ENCODE data around the gene WIZ. TPM values are rescaled to one million over a fixed set of nuclear protein-coding genes. Genes with fewer than 3 reads are reported as not detected.

WIZ gene
- total and polyA plus RNA-seq, 2 of the 4 experiments (the other 2 are of a cell fraction): 0.90 to 27.1 TPM

DNA sequence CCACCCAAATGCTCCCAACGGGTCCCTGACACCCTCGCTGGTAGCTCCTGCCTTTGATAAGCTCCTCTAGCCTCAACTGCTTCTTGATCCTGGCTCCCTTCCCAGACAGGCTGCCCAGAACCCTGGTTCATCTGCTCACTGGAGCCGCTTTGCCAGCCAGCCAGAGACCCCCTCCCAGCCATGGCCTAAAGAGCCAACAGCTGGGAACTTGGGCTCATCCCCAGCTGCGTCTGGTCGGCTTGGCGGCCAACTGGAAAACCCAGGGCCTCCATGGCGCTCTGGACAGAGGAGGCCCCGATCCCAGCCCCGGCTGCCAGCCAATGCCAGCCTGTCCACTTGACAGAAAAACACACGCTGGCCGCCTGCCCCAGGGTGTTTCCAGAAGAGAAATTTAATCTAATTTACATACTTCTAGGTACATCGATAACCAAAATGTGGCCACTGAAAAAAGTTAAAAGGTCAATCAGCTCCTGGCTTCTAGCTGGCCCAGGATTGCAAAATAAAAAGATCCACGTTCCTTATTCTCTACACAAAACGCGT lies 28.0 kb downstream of the WIZ start:
- no peak for ATAC-seq (ENCODE audit: low read depth)
- Histone ChIP-seq H3K4me2 (ENCODE audit: low read depth, low read length) (no peak overlapping the region), H2AFZ (replicated peaks; ENCODE audit: low read length, poor library complexity) (no peak overlapping the region), H3K79me1 (ENCODE audit: low read depth in 1 of 2, low read length in 2 of 2) (peaks cover 5 to 32% of the 10 kb centered on the region in 2 experiments; a peak in 2 of 4 replicates), H3K23ac (ENCODE audit: low read depth, low read length) (no peak overlapping the region), H3K4ac (ENCODE audit: low read depth, low read length) (no peak overlapping the region), H4K20me1 (ENCODE audit: insufficient read depth, low read length) (peaks cover 44% of the 10 kb centered on the region), H2BK5ac (ENCODE audit: low read depth, low read length, poor library complexity, severe bottlenecking) (no peak overlapping the region), H3K9me1 (ENCODE audit: insufficient read depth, low read length) (peaks cover 8% of the 10 kb centered on the region; the same call in 1 of the 2 replicates), H4K8ac (ENCODE audit: low read depth in 2 of 2, low read length in 2 of 2) (no peak overlapping the region), H3K36me3 (ENCODE audit: control insufficient read depth, insufficient read depth, low read length) (peaks cover 44% of the 10 kb centered on the region), H4K5ac (ENCODE audit: low read depth, low read length) (no peak overlapping the region), H2BK20ac (ENCODE audit: low read depth, low read length) (no peak overlapping the region), H3K9ac (ENCODE audit: low read depth, low read length) (no peak overlapping the region), H3K14ac (replicated peaks; ENCODE audit: low read depth, low read length) (no peak overlapping the region), H3K27me3 (ENCODE audit: control insufficient read depth, insufficient read depth, low read length) (no peaks in the 10 kb centered on the region), H3K18ac (ENCODE audit: low read depth, low read length) (no peak overlapping the region), H3K9me3 (ENCODE audit: control insufficient read depth, insufficient read depth, low read length) (peaks cover 5% of the 10 kb centered on the region; the same call in 1 of the 2 replicates), H3K4me1 (ENCODE audit: control insufficient read depth, insufficient read depth, low read length) (peaks cover 12% of the 10 kb centered on the region), H4K91ac (ENCODE audit: insufficient read depth, low read depth, low read length) (no peak overlapping the region), H3K4me3 (ENCODE audit: insufficient read depth, low read depth, low read length) (no peak overlapping the region), H3K27ac (ENCODE audit: insufficient read depth, low read length) (peak overlapping the region; percentile 29; the same call in 1 of the 2 replicates), H3K56ac (ENCODE audit: extremely low read depth, insufficient read depth, low read length) (no peak overlapping the region), H2BK120ac (ENCODE audit: low read depth, low read length) (no peak overlapping the region), H2AK9ac (replicated peaks; ENCODE audit: low read depth, low read length, poor library complexity) (peak overlapping the region; percentile 34), H2AK5ac (ENCODE audit: low read depth, low read length) (no peak overlapping the region), H2BK15ac (ENCODE audit: low read depth, low read length) (no peak overlapping the region)
- ChIA-PET CTCF (interaction anchor here (0.5 kb wide), 1 partner anchor 9 kb away, joined by 3 read pairs; no protein-coding TSS in a partner anchor), POLR2A (ENCODE audit: unreplicated experiment) (interaction anchor here (0.6 kb wide), 1 partner anchor 314 kb away, joined by 3 read pairs; no protein-coding TSS in a partner anchor)
- no TSS peak for BruUV-seq (replicated peaks)
- intact Hi-C loops (cut with micrococcal nuclease): no loop called here
- DNase-seq: no peak
- WGBS, 2 experiments (ENCODE audit: extremely low coverage in 2 of 2, insufficient read length in 1 of 2): 0% methylated on average over 2 of the region's 15 CpGs; no CpG with 5 or more reads in 1 of the 2 experiments
- in situ Hi-C loops (cut with MboI; ENCODE audit: low sequenced_read_pairs): loop anchor here (25.0 kb wide), 1 partner anchor 766 kb away; the partner anchor contains the start of genes AP1M1 and FAM32A
- dilution Hi-C loops (cut with HindIII; ENCODE audit: low sequenced_read_pairs, unreplicated experiment): no loop called here
- TF ChIP-seq MAFK (IDR thresholded peaks at IDR 0.05; ENCODE audit: low read depth, low read length) (no peak), RFX5 (IDR thresholded peaks at IDR 0.05; ENCODE audit: low read depth, low read length) (no peak), CHD1 (IDR thresholded peaks at IDR 0.05; ENCODE audit: low read depth, low read length) (no peak)
- TF ChIP-seq, protein P1, sequence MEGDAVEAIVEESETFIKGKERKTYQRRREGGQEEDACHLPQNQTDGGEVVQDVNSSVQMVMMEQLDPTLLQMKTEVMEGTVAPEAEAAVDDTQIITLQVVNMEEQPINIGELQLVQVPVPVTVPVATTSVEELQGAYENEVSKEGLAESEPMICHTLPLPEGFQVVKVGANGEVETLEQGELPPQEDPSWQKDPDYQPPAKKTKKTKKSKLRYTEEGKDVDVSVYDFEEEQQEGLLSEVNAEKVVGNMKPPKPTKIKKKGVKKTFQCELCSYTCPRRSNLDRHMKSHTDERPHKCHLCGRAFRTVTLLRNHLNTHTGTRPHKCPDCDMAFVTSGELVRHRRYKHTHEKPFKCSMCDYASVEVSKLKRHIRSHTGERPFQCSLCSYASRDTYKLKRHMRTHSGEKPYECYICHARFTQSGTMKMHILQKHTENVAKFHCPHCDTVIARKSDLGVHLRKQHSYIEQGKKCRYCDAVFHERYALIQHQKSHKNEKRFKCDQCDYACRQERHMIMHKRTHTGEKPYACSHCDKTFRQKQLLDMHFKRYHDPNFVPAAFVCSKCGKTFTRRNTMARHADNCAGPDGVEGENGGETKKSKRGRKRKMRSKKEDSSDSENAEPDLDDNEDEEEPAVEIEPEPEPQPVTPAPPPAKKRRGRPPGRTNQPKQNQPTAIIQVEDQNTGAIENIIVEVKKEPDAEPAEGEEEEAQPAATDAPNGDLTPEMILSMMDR (conservative IDR thresholded peaks at IDR 0.05; ENCODE audit: low read depth, low read length): no peak
- TF ChIP-seq, protein P2, sequence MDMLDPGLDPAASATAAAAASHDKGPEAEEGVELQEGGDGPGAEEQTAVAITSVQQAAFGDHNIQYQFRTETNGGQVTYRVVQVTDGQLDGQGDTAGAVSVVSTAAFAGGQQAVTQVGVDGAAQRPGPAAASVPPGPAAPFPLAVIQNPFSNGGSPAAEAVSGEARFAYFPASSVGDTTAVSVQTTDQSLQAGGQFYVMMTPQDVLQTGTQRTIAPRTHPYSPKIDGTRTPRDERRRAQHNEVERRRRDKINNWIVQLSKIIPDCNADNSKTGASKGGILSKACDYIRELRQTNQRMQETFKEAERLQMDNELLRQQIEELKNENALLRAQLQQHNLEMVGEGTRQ (IDR thresholded peaks at IDR 0.05; ENCODE audit: low read depth, low read length): no peak

All from IMR-90 (cell line).